ENCODE results near the gene DHFR. TPM values are rescaled to one million over a fixed set of nuclear protein-coding genes. Genes with fewer than 3 reads are reported as not detected.

DHFR gene
- 10 to 100 TPM; 72.0 to 76.9 TPM for total RNA-seq

DNA sequence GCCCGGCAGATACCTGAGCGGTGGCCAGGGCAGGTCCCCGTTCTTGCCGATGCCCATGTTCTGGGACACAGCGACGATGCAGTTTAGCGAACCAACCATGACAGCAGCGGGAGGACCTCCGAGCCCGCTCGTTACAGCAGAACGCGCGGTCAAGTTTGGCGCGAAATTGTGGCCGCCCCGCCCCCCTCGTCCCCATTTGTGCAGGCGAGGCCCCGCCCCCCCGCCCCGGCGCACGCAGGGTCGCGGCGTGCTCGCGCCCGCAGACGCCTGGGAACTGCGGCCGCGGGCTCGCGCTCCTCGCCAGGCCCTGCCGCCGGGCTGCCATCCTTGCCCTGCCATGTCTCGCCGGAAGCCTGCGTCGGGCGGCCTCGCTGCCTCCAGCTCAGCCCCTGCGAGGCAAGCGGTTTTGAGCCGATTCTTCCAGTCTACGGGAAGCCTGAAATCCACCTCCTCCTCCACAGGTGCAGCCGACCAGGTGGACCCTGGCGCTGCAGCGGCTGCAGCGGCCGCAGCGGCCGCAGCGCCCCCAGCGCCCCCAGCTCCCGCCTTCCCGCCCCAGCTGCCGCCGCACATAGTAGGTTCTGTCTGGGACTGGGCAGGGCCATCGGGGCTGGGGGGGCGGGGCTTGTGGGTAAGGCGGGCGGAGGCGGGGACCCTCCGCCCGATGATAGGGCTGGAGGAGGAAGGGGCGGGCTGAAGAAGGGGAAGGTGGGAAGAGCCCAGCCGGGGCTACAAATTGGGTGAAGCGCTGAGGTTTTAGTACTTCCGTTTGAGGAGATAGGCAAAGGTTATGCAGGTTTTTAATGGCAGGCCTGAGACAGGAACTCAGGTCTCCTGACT is at the start of gene DHFR, which contains the start of gene MSH3:
Gene DHFR (minus strand): TSS at position 593 of the 840 bp plus-strand sequence. CDS start 494 bp downstream, at position 99.
Gene MSH3 (plus strand): TSS at position 262 of the 840 bp plus-strand sequence. CDS start 76 bp downstream, at position 338.
- peak within 1 kb of the TSS; percentile 94 for H3K4me3 Mint-ChIP-seq
- peak within 1 kb of the TSS; percentile 98 for H3K27ac Mint-ChIP-seq
- peak; percentile 94 for DNase-seq
- CTCF ChIA-PET, result interaction anchor here (1.2 to 3.8 kb wide), 2 partner anchors 13 to 18 kb away, joined by 3 to 38 read pairs; no protein-coding TSS in a partner anchor
- H3K36me3 Mint-ChIP-seq, result peaks cover 32% of the 10 kb centered on the region
- no peaks in the 10 kb centered on the region for H3K9me3 Mint-ChIP-seq (ENCODE audit: low read depth)
- H3K4me1 Mint-ChIP-seq, result peaks cover 25% of the 10 kb centered on the region
- no peaks in the 10 kb centered on the region for H3K27me3 Mint-ChIP-seq
- ATAC-seq, result peak; percentile 60

DNA sequence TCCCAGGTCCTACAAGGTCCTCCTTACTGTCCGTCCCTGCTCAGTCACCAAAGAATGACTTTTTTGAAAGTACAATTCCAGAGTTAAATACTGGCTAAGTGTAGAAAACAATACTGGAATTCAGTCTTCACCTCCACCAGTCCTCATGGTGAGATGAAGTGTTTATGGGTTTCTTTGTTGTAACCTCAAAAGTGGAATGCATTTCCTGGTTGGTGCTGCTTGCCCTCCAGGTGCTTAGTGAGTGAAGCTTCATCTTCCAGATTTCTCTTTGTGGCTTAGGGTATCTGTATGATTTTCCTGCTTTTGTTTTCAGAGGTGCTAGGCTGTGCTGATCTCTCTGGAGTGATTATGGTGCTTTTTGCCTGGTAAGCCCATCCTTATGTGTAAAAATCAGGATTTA is 49.4 kb upstream of the DHFR start:
- CTCF ChIA-PET, result interaction anchor here (1.2 kb wide), 1 partner anchor 491 kb away, joined by 3 read pairs; no protein-coding TSS in a partner anchor
- no peaks in the 10 kb centered on the region for H3K27me3 Mint-ChIP-seq
- no peaks in the 10 kb centered on the region for H3K9me3 Mint-ChIP-seq (ENCODE audit: low read depth)
- ATAC-seq (no peak), DNase-seq (no peak)
- H3K27ac Mint-ChIP-seq, result no peak overlapping the region
- peaks cover 16% of the 10 kb centered on the region for H3K4me1 Mint-ChIP-seq
- no peak overlapping the region for H3K4me3 Mint-ChIP-seq
- peaks cover 28% of the 10 kb centered on the region for H3K36me3 Mint-ChIP-seq

DNA sequence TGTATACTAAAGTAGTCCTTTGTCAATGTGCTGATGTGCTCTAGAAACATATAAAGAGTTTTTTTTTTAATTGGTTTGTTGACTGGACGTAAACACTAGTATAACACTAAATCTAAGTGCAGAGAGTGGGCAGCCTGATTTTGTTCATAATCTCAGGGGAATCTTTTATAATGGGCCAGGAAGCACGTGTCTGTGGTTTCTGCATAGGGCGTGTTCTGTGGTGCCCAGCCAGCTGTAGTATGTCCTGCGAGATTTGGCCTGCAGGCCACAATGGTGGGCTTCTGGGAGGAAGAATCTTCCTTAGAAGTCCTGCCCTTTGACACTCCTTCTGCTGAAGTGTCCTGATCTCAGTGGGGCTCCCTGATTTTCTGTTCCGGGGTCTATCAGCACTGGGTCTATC is 49.0 kb upstream of the DHFR start:
- ATAC-seq (no peak), DNase-seq (no peak)
- Mint-ChIP-seq H3K36me3 (peaks cover 28% of the 10 kb centered on the region), H3K9me3 (ENCODE audit: low read depth) (no peaks in the 10 kb centered on the region), H3K27me3 (no peaks in the 10 kb centered on the region), H3K4me1 (peaks cover 16% of the 10 kb centered on the region), H3K4me3 (no peak overlapping the region), H3K27ac (no peak overlapping the region)
- CTCF ChIA-PET, result no interaction called here

DNA sequence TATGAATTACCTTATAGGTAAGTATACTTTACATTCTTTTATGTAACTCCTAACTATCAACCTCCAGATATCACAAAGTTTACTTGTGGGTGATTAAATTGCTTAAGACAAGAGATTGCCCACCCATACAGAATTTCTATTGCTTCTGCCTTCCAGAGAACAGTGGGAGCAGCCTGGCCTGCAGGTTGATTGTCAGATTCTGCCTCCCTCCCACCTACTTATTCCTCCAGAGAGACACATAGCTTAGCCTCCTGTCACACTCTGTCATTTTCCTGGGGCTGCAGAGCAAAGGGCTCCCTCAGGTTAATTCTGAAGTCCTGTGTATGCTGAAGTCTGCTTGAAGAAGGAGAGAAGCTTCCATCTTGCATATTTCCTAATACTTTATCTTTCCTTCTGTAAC is 48.5 kb upstream of the DHFR start:
- H3K4me3 Mint-ChIP-seq, result no peak overlapping the region
- H3K27ac Mint-ChIP-seq, result no peak overlapping the region
- no peaks in the 10 kb centered on the region for H3K27me3 Mint-ChIP-seq
- H3K36me3 Mint-ChIP-seq, result peaks cover 30% of the 10 kb centered on the region
- ATAC-seq, result no peak
- no peak for DNase-seq
- CTCF ChIA-PET, result no interaction called here
- peaks cover 16% of the 10 kb centered on the region for H3K4me1 Mint-ChIP-seq
- H3K9me3 Mint-ChIP-seq (ENCODE audit: low read depth), result no peaks in the 10 kb centered on the region

DNA sequence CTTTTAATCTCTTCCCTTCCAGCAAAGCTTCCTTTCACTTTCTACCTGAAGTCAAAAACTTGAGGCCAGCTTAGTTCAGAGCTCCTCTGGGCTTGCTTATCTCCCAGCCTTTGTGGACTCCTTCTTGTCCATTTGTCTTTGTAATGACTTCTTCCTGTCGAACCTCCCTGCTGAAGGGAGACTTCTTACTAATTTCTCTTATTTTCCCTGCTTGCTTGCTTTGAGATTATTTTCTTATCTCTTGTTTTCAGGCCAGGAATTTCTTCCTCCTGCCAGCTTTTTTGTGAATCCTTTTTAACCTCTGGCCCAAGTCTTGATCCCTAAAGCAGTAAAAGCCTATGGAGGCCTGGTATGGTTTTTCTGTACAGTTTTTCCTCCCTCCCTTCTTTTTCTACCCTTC is 46.8 kb upstream of the DHFR start:
- ATAC-seq, result no peak
- no peak overlapping the region for H3K4me3 Mint-ChIP-seq
- H3K27ac Mint-ChIP-seq, result no peak overlapping the region
- H3K4me1 Mint-ChIP-seq, result peaks cover 15% of the 10 kb centered on the region
- no peak for DNase-seq
- no peaks in the 10 kb centered on the region for H3K27me3 Mint-ChIP-seq
- peaks cover 31% of the 10 kb centered on the region for H3K36me3 Mint-ChIP-seq
- H3K9me3 Mint-ChIP-seq (ENCODE audit: low read depth), result no peaks in the 10 kb centered on the region
- CTCF ChIA-PET, result no interaction called here

DNA sequence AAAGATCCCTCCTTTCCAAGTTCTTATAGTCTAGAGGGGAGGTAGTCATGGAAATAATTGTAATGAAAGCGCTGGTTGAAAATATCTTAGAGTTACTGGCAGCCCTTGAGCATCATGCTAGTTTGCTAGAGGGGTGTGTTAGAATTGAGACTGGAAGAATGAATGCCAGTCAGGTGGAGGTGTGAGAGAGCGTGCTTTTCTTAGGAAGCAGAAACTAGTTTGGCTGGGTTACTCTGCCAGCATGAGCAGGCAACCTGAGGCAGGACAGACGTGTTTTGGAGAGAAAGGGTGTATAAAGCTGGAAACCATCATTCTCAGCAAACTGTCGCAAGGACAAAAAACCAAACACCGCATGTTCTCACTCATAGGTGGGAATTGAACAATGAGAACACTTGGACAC is 43.6 kb upstream of the DHFR start:
- H3K36me3 Mint-ChIP-seq, result peaks cover 28% of the 10 kb centered on the region
- H3K27ac Mint-ChIP-seq, result no peak overlapping the region
- peaks cover 14% of the 10 kb centered on the region for H3K4me1 Mint-ChIP-seq
- H3K27me3 Mint-ChIP-seq, result no peaks in the 10 kb centered on the region
- H3K9me3 Mint-ChIP-seq (ENCODE audit: low read depth), result no peaks in the 10 kb centered on the region
- DNase-seq, result no peak
- ATAC-seq, result no peak
- no peak overlapping the region for H3K4me3 Mint-ChIP-seq
- CTCF ChIA-PET, result no interaction called here

DNA sequence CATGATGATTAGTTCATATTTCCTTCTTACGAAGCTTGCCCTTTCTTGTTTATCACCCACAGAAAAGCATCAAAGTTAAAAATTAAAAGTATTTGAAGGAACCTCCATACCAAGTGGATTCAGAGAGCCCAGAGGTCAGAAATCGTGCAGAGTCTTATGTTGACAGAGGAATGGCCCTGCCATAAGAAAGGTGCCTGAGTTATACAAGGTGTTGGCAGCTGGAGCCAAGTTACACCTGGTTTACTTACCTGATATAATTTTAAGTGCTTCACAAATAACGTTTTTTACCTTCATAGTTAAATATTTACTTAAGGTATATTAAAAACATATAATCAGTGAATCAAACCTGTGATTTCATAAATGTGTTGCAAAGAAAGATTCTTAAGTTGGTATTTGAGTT is 42.3 kb upstream of the DHFR start:
- CTCF ChIA-PET, result no interaction called here
- no peak overlapping the region for H3K4me3 Mint-ChIP-seq

DNA sequence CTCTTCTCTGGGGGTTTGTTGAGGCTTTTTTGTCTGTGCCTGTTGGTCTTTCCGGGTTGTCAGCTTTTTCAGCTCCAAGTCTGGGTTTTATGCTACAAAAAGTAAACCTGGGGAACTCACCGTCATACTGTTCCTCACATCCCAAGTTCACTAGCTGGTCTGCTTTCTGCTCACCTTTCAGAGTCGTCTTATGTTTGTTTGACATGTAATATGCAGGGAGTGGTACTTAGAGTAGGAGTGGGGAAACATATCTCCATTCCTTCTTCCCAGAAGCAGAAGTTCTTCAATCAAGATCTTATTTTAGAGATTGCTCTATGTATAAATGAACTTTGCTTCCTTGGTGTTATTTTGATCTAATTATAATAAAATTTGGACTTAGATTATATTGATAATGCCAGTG is 41.7 kb upstream of the DHFR start:
- peaks cover 12% of the 10 kb centered on the region for H3K4me1 Mint-ChIP-seq
- peaks cover 23% of the 10 kb centered on the region for H3K36me3 Mint-ChIP-seq
- H3K9me3 Mint-ChIP-seq (ENCODE audit: low read depth), result no peaks in the 10 kb centered on the region
- H3K27ac Mint-ChIP-seq, result no peak overlapping the region
- CTCF ChIA-PET, result no interaction called here
- no peak for ATAC-seq
- DNase-seq, result no peak
- no peaks in the 10 kb centered on the region for H3K27me3 Mint-ChIP-seq
- no peak overlapping the region for H3K4me3 Mint-ChIP-seq

More for the DNA sequence above, 42.3 kb upstream of the DHFR start:
- no peaks in the 10 kb centered on the region for H3K27me3 Mint-ChIP-seq
- H3K4me1 Mint-ChIP-seq, result peaks cover 14% of the 10 kb centered on the region
- no peaks in the 10 kb centered on the region for H3K9me3 Mint-ChIP-seq (ENCODE audit: low read depth)
- ATAC-seq (no peak), DNase-seq (no peak)
- no peak overlapping the region for H3K27ac Mint-ChIP-seq
- peaks cover 26% of the 10 kb centered on the region for H3K36me3 Mint-ChIP-seq

DNA sequence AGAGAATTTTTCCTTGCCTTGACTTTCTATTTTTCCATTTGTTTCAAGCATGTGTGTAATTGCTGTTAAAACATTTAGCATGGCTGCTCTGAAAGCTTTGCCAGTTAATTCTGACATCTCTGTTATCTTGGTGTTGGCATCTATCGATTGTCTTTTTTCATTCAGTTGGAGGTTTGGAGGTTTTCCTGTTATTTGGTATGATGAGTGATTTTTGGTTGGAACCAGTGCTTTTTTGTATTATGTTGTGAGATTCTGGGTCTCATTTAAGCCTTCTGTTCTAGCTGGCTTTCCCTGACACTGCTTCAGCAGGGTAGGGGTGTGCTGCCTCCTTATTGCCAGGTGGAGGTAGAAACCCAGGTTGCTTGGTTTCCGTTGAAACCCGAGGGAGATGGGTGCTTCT is 40.9 kb upstream of the DHFR start:
- Mint-ChIP-seq H3K9me3 (ENCODE audit: low read depth) (no peaks in the 10 kb centered on the region), H3K27ac (no peak overlapping the region), H3K4me3 (no peak overlapping the region), H3K36me3 (peaks cover 20% of the 10 kb centered on the region), H3K4me1 (peaks cover 11% of the 10 kb centered on the region), H3K27me3 (no peaks in the 10 kb centered on the region)
- no peak for ATAC-seq
- CTCF ChIA-PET, result no interaction called here
- no peak for DNase-seq

DNA sequence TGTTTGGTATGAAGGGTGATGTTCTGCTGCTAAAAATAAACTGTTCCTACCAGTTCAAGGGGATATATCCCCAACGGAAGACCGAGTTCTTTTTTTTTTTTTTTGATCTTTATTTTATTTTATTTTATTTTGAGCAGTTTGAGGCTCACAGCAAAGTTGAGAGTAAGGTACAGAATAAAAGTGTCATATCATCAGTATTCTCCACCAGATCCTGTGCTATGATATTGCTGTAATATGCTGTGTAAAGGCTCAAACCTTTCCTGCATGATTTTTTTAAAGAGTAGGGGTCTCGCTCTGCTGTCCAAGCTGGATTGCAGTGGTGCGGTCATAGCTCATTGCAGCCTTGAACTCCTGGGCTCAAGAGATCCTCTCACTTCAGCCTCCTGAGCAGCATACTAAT is 34.8 kb upstream of the DHFR start:
- DNase-seq (no peak), ATAC-seq (no peak)
- H3K4me1 Mint-ChIP-seq, result peaks cover 24% of the 10 kb centered on the region
- no peaks in the 10 kb centered on the region for H3K27me3 Mint-ChIP-seq
- no peak overlapping the region for H3K27ac Mint-ChIP-seq
- no peaks in the 10 kb centered on the region for H3K9me3 Mint-ChIP-seq (ENCODE audit: low read depth)
- CTCF ChIA-PET, result interaction anchor here (1.0 to 1.7 kb wide), 5 partner anchors 327 to 610 kb away, joined by 3 read pairs; no protein-coding TSS in a partner anchor
- H3K4me3 Mint-ChIP-seq, result no peak overlapping the region
- peaks cover 23% of the 10 kb centered on the region for H3K36me3 Mint-ChIP-seq

DNA sequence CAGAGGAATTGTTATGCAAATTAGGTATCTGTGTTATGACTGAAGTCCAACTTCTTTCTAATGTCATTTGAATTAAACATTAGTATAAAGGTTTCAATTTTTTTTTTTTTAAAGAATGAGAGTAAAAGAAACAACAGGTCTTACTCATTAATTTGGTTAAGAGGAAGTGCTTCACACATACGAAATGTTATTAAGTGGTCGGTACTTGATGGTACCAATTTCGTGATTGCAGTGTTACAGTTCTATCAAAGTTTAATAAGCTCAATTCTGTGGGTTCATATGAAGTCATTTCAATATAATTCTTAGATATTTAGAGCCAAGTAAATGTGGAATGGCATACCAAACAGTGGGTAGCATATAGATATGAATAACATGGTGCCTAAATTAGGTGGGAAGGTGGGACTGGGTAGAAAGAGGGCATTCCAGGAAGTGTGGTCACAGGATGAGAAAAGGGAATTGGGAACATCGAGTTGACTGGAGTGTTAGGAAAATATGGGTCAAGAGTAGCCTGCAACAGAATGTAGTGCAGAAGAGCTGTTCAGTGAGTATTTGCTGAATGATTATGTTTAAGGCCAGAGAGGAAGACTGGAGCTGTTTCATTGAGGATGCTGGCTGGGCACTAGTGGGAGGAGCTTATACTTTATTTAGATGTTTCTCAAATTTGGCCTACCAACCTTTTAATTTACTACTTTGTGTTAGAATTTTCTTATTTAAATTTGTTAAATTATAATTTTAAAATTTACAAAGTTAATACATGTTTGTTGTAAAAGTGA is 34.1 kb upstream of the DHFR start:
- Mint-ChIP-seq H3K4me1 (peaks cover 24% of the 10 kb centered on the region), H3K27me3 (no peaks in the 10 kb centered on the region), H3K27ac (no peak overlapping the region), H3K4me3 (no peak overlapping the region), H3K9me3 (ENCODE audit: low read depth) (no peaks in the 10 kb centered on the region), H3K36me3 (peaks cover 28% of the 10 kb centered on the region)
- DNase-seq, result no peak
- CTCF ChIA-PET, result interaction anchor here (0.6 to 1.8 kb wide), 6 partner anchors 326 to 610 kb away, joined by 3 to 4 read pairs (median 3); no protein-coding TSS in a partner anchor
- ATAC-seq, result no peak

DNA sequence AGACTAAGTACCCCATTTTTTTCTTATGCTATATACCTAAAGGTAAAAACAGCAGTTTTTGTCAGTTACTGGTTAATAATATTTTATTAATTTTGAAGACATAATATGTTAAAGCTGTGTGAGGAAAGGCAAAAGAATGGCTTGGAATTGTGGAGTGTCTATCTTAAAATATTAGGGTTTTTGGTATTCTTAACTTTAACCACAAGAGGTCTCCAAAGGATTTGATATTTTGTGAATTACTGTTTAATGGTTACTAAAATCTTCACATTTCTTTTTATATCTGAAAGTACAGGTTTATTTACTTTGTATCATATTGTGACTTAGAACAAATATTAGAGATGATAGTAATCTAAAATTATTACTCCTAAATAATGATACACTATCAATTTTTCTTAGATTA is 32.0 kb upstream of the DHFR start:
- H3K9me3 Mint-ChIP-seq (ENCODE audit: low read depth), result no peaks in the 10 kb centered on the region
- H3K27me3 Mint-ChIP-seq, result no peaks in the 10 kb centered on the region
- ATAC-seq, result no peak
- CTCF ChIA-PET, result interaction anchor here (0.7 to 2.2 kb wide), 5 partner anchors 23 to 479 kb away, joined by 3 to 16 read pairs (median 3); no protein-coding TSS in a partner anchor
- peaks cover 44% of the 10 kb centered on the region for H3K36me3 Mint-ChIP-seq
- no peak for DNase-seq
- no peak overlapping the region for H3K27ac Mint-ChIP-seq
- no peak overlapping the region for H3K4me3 Mint-ChIP-seq
- H3K4me1 Mint-ChIP-seq, result peaks cover 24% of the 10 kb centered on the region

DNA sequence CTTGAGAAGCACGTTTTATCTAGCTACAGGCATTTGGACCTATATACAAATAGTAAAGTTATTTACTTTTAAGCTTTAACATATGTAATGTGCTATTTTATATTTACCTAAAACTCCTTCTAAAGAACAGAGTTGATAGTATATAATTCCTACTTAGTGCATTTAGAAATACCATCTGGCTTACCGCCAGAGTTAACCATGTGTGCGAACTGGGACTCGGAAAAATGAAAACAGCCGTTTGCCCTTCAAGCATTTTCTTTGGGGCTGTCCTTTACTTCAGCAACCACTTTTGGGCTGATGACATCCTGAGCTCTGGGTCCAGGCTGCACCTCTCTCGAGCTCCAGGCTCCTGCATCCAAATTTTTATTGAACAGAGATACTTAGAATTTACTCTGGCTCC is 21.9 kb upstream of the DHFR start:
- H3K4me3 Mint-ChIP-seq, result no peak overlapping the region
- H3K4me1 Mint-ChIP-seq, result peaks cover 2% of the 10 kb centered on the region
- no peak overlapping the region for H3K27ac Mint-ChIP-seq
- CTCF ChIA-PET, result no interaction called here
- H3K36me3 Mint-ChIP-seq, result peaks cover 36% of the 10 kb centered on the region
- no peak for ATAC-seq
- no peaks in the 10 kb centered on the region for H3K9me3 Mint-ChIP-seq (ENCODE audit: low read depth)
- no peaks in the 10 kb centered on the region for H3K27me3 Mint-ChIP-seq
- no peak for DNase-seq

All from activated CD8-positive, alpha-beta memory T cell treated with anti-CD3 and anti-CD28 coated beads, Interleukin-2, amount 10 ng/mL, durations not matched to agents 7 days and 5 days (primary cell).